SK-N-SH (cell line): ENCODE measurements around the gene ISLR. TPM values are rescaled to one million over a fixed set of nuclear protein-coding genes. Genes with fewer than 3 reads are reported as not detected.
A peak's percentile ranks its signal among the peaks of the same experiment; 100 is the strongest.

ENCODE experiments used
- CTCF ChIA-PET: fragments of 300-600, 350-600 bp; formaldehyde crosslinking; extraction: SDS; loops from one replicate; lab custom pipeline; 2021; lab: Yijun Ruan, JAX
- POLR2A ChIA-PET: fragments of 350-600 bp; sonication (Branson Sonifier 250); formaldehyde crosslinking; extraction: SDS; loops from one replicate; lab custom pipeline; 2020; ENCODE audit warnings: antibody characterized with exemption, inconsistent platforms; lab: Yijun Ruan, JAX
- DNase-seq: peaks from one replicate; pipeline ENCODE4 v3.0.0; 2012
- H2AFZ ChIP-seq: fragments of 200-600 bp; sonication (generic); 2 replicates; pipeline ENCODE4 v1.8.1; 2016; ENCODE audit warnings: antibody characterized with exemption, mild to moderate bottlenecking, low read depth
- H3F3A ChIP-seq: fragments of 200-600 bp; sonication (generic); replicated peaks from 2 replicates; pipeline ENCODE3; 2016; ENCODE audit warnings: antibody characterized with exemption, mild to moderate bottlenecking; ENCODE audit not compliant: insufficient read depth
- H3K27ac ChIP-seq, 2 experiments: fragments of 200-500 bp in 1 of 2; fragments of 200-600 bp in 1 of 2; sonication (Bioruptor generic) in 1 of 2; sonication (generic), shearing (Covaris generic) in 1 of 2; 2 replicates each; pipeline versions ENCODE4 v1.5.1 to v1.6.1; 2014 to 2016; ENCODE audit warnings: low read depth in 2 of 2, inconsistent platforms in 1 of 2, low read length in 1 of 2, mild to moderate bottlenecking in 1 of 2, mixed read lengths in 1 of 2
- H3K27me3 ChIP-seq: fragments of 200-600 bp; sonication (generic), shearing (Covaris generic); 2 replicates; pipeline ENCODE4 v1.6.1; 2016; ENCODE audit warnings: mixed run types; ENCODE audit not compliant: insufficient read depth
- H3K36me3 ChIP-seq, 2 experiments: fragments of 200-500 bp in 1 of 2; fragments of 200-600 bp in 1 of 2; sonication (Bioruptor generic) in 1 of 2; sonication (generic) in 1 of 2; replicated peaks in 1 of 2; 2 replicates each; pipeline versions ENCODE3 to v1.5.1; 2014 to 2016; ENCODE audit warnings: low read length in 1 of 2, mild to moderate bottlenecking in 1 of 2; ENCODE audit not compliant: insufficient read depth in 2 of 2, control insufficient read depth in 1 of 2
- H3K4me1 ChIP-seq, 2 experiments: fragments of 200-500 bp in 1 of 2; fragments of 200-600 bp in 1 of 2; sonication (Bioruptor generic) in 1 of 2; sonication (generic), shearing (Covaris generic) in 1 of 2; 2 replicates each; pipeline versions ENCODE4 v1.5.1 to v1.6.1; 2014 to 2016; ENCODE audit warnings: low read depth in 1 of 2, low read length in 1 of 2, mixed run types in 1 of 2; ENCODE audit not compliant: insufficient read depth in 2 of 2, control insufficient read depth in 1 of 2
- H3K4me2 ChIP-seq: fragments of 200-600 bp; sonication (generic), shearing (Covaris generic); 2 replicates; pipeline ENCODE4 v1.6.1; 2017; ENCODE audit warnings: mixed run types
- H3K4me3 ChIP-seq, 2 experiments: fragments of 200-500 bp in 1 of 2; fragments of 200-600 bp in 1 of 2; sonication (Bioruptor generic) in 1 of 2; sonication (generic), shearing (Covaris generic) in 1 of 2; 2 replicates each; pipeline versions ENCODE4 v1.5.1 to v1.8.1; 2014 to 2016; ENCODE audit warnings: low read depth in 2 of 2, inconsistent platforms in 1 of 2, low read length in 1 of 2, mild to moderate bottlenecking in 1 of 2, mixed read lengths in 1 of 2, moderate library complexity in 1 of 2
- H3K79me2 ChIP-seq: fragments of 200-600 bp; sonication (generic); 2 replicates; pipeline ENCODE4 v1.8.1; 2017; ENCODE audit warnings: mild to moderate bottlenecking; ENCODE audit not compliant: insufficient read depth
- H3K9ac ChIP-seq: fragments of 200-600 bp; sonication (generic); 2 replicates; pipeline ENCODE4 v1.6.1; 2017; ENCODE audit warnings: mixed run types
- H3K9me2 ChIP-seq: fragments of 200-600 bp; sonication (generic); 2 replicates; pipeline ENCODE4 v1.6.1; 2017; ENCODE audit warnings: mixed run types
- H3K9me3 ChIP-seq: fragments of 200-600 bp; sonication (generic); 2 replicates; pipeline ENCODE4 v1.6.1; 2017; ENCODE audit warnings: mixed run types, mild to moderate bottlenecking, moderate library complexity
- H4K20me1 ChIP-seq: fragments of 200-600 bp; sonication (generic); 2 replicates; pipeline ENCODE4 v1.6.1; 2017; ENCODE audit warnings: mild to moderate bottlenecking, mixed run types; ENCODE audit not compliant: insufficient read depth
- CTCF ChIP-seq: fragments of 200-600 bp; sonication (generic); IDR thresholded peaks from 2 replicates; pipeline ENCODE4 v1.6.1; 2017; ENCODE audit warnings: antibody characterized with exemption, mild to moderate bottlenecking, moderate library complexity
- EP300 ChIP-seq, 2 experiments: IDR thresholded peaks; 2 replicates each; pipeline versions ENCODE4 v1.4.0 to v1.6.1; 2012; ENCODE audit warnings: borderline replicate concordance in 1 of 2, low read depth in 1 of 2, low read length in 1 of 2
- EZH2phosphoT487 ChIP-seq: fragments of 200-600 bp; sonication (generic); IDR thresholded peaks from 2 replicates; pipeline ENCODE4 v1.6.1; 2017; ENCODE audit warnings: low read depth, mixed run types, mild to moderate bottlenecking, antibody characterized with exemption, moderate library complexity, borderline replicate concordance
- FOSL2 ChIP-seq: IDR thresholded peaks from 2 replicates; pipeline ENCODE4 v1.4.0; 2012; ENCODE audit warnings: low read depth, mild to moderate bottlenecking, moderate library complexity, borderline replicate concordance
- FOXJ3 ChIP-seq: sonication (generic); formaldehyde crosslinking; IDR thresholded peaks from 2 replicates; pipeline ENCODE4 v1.5.1; 2020; ENCODE audit warnings: mild to moderate bottlenecking, missing genetic modification reagents
- GABPA ChIP-seq: IDR thresholded peaks from 2 replicates; pipeline ENCODE4 v1.4.0; 2012; ENCODE audit warnings: low read depth, mild to moderate bottlenecking
- GATA2 ChIP-seq: sonication (generic); formaldehyde crosslinking; IDR thresholded peaks from 2 replicates; pipeline ENCODE4 v1.5.0; 2020; ENCODE audit warnings: mild to moderate bottlenecking, missing genetic modification reagents
- MEF2A ChIP-seq: IDR thresholded peaks from 2 replicates; pipeline ENCODE4 v1.4.0; 2012; ENCODE audit warnings: low read depth, borderline replicate concordance
- NFIC ChIP-seq: IDR thresholded peaks from 2 replicates; pipeline ENCODE4 v1.4.0; 2012; ENCODE audit warnings: borderline replicate concordance
- NRF1 ChIP-seq: IDR thresholded peaks from 2 replicates; pipeline ENCODE4 v1.6.1; 2012; ENCODE audit warnings: low read depth, mild to moderate bottlenecking, low read length
- POLR2AphosphoS5 ChIP-seq: IDR thresholded peaks from 2 replicates; pipeline ENCODE4 v1.6.1; 2012; ENCODE audit warnings: low read depth, low read length
- SIN3A ChIP-seq: IDR thresholded peaks from 2 replicates; pipeline ENCODE4 v1.6.1; 2012; ENCODE audit warnings: low read depth, mild to moderate bottlenecking, low read length, moderate library complexity, borderline replicate concordance
- SMC3 ChIP-seq: IDR thresholded peaks from 2 replicates; pipeline ENCODE4 v1.6.1; 2012; ENCODE audit warnings: low read depth, low read length, improper control_type of control experiment
- TEAD4 ChIP-seq: IDR thresholded peaks from 2 replicates; pipeline ENCODE4 v1.4.0; 2012; ENCODE audit warnings: mild to moderate bottlenecking, borderline replicate concordance; ENCODE audit not compliant: insufficient read depth
- USF1 ChIP-seq: IDR thresholded peaks from 2 replicates; pipeline ENCODE4 v1.4.0; 2012; ENCODE audit warnings: low read depth, borderline replicate concordance
- USF2 ChIP-seq: fragments of 150-350 bp; IDR thresholded peaks from 2 replicates; pipeline ENCODE4 v1.6.1; 2017; ENCODE audit warnings: antibody characterized with exemption, low read length, low read depth, borderline replicate concordance
- WGBS: methylation state at CpG from one replicate; pipeline ENCODE4 v1.1.6; 2017; ENCODE audit warnings: low lambda C conversion rate; 5-methylcytosine and 5-hydroxymethylcytosine counted together
- polyA plus RNA-seq, 3 experiments: library from polyadenylated mRNA; depleted of rRNA; stranded (reverse); fragments of >200 nt; gene quantifications; 2 replicates each; pipeline ENCODE4 v1.2.3, GENCODE V29; 2012
- TF ChIP-seq, protein P1 (sequence below): IDR thresholded peaks from 2 replicates; pipeline ENCODE4 v1.4.0; 2012; ENCODE audit warnings: low read depth, borderline replicate concordance
- TF ChIP-seq, protein P2 (sequence below): IDR thresholded peaks from 2 replicates; pipeline ENCODE4 v1.4.0; 2012; ENCODE audit warnings: low read depth

The ISLR gene
- polyA plus RNA-seq, 1 of the 3 experiments (the other 2 are of a cell fraction), result 7.3 TPM

GRCh38 chr15:74180881-74181602 lies 7.5 kb downstream of the ISLR start:
- H3K4me2 ChIP-seq, result peak overlapping the region; percentile 54
- H2AFZ ChIP-seq, result no peak overlapping the region
- TF ChIP-seq POLR2AphosphoS5 (no peak), FOSL2 (no peak), EZH2phosphoT487 (no peak), GABPA (no peak), NRF1 (no peak)
- peak overlapping the region; percentile 55; the same call in 1 of the 2 replicates for H3K9ac ChIP-seq
- H4K20me1 ChIP-seq, result no peaks in the 10 kb centered on the region
- ChIA-PET CTCF (interaction anchor here (0.8 to 1.8 kb wide), 6 partner anchors 19 to 142 kb away, joined by 3 to 4 read pairs (median 3); partner anchors contain the start of gene STRA6), POLR2A (no interaction called here)
- peaks cover 4 to 13% of the 10 kb centered on the region in 2 experiments for H3K36me3 ChIP-seq
- peak; percentile 18 for DNase-seq
- H3F3A ChIP-seq, result peaks cover 20% of the 10 kb centered on the region
- H3K79me2 ChIP-seq, result no peaks in the 10 kb centered on the region
- H3K4me1 ChIP-seq, result peaks cover 41 to 50% of the 10 kb centered on the region in 2 experiments; a peak in 3 of 4 replicates
- H3K9me2 ChIP-seq, result no peaks in the 10 kb centered on the region
- 98% methylated on average over 11 of the region's 21 CpGs for WGBS
- H3K4me3 ChIP-seq, result no peak overlapping the region
- H3K27ac ChIP-seq, result peak overlapping the region; percentile 83 to 86; a peak in 3 of 4 replicates
- H3K27me3 ChIP-seq, result no peaks in the 10 kb centered on the region
- no peaks in the 10 kb centered on the region for H3K9me3 ChIP-seq

GRCh38 chr15:74182131-74182530 lies 8.6 kb downstream of the ISLR start:
- H3K79me2 ChIP-seq, result no peaks in the 10 kb centered on the region
- POLR2A ChIA-PET, result no interaction called here
- peaks cover 4 to 13% of the 10 kb centered on the region in 2 experiments for H3K36me3 ChIP-seq
- H3K9ac ChIP-seq, result no peak overlapping the region
- H3K27ac ChIP-seq, result peak overlapping the region in 1 of 2 experiments; percentile 25; a peak in 1 of 4 replicates
- CTCF ChIA-PET, result interaction anchor here (0.8 to 1.5 kb wide), 3 partner anchors 21 to 141 kb away, joined by 3 to 4 read pairs (median 3); partner anchors contain the start of gene STRA6
- no peak for DNase-seq
- H2AFZ ChIP-seq, result no peak overlapping the region
- H3K4me2 ChIP-seq, result no peak overlapping the region
- H3K27me3 ChIP-seq, result no peaks in the 10 kb centered on the region
- H4K20me1 ChIP-seq, result no peaks in the 10 kb centered on the region
- H3K4me3 ChIP-seq, result no peak overlapping the region
- WGBS, result 100% methylated on average over 5 of the region's 8 CpGs
- no peaks in the 10 kb centered on the region for H3K9me3 ChIP-seq
- peaks cover 24% of the 10 kb centered on the region for H3F3A ChIP-seq
- peaks cover 38 to 43% of the 10 kb centered on the region in 2 experiments; a peak in 3 of 4 replicates for H3K4me1 ChIP-seq
- H3K9me2 ChIP-seq, result no peaks in the 10 kb centered on the region
- no peak for TF ChIP-seq CTCF
- TF ChIP-seq EP300 (IDR thresholded peaks at IDR 0.05; ENCODE audit: borderline replicate concordance in 1 of 2, low read depth in 1 of 2, low read length in 1 of 2), result no peak
- no peak for TF ChIP-seq USF2
- TF ChIP-seq GATA2 (CRISPR knock-in tag), result no peak
- TF ChIP-seq TEAD4, result no peak
- no peak for TF ChIP-seq POLR2AphosphoS5
- TF ChIP-seq EZH2phosphoT487, result no peak
- no peak for TF ChIP-seq SMC3
- no peak for TF ChIP-seq USF1
- no peak for TF ChIP-seq GABPA
- no peak for TF ChIP-seq FOXJ3 (CRISPR knock-in tag)
- no peak for TF ChIP-seq NFIC
- no peak for TF ChIP-seq MEF2A
- TF ChIP-seq, protein P1, sequence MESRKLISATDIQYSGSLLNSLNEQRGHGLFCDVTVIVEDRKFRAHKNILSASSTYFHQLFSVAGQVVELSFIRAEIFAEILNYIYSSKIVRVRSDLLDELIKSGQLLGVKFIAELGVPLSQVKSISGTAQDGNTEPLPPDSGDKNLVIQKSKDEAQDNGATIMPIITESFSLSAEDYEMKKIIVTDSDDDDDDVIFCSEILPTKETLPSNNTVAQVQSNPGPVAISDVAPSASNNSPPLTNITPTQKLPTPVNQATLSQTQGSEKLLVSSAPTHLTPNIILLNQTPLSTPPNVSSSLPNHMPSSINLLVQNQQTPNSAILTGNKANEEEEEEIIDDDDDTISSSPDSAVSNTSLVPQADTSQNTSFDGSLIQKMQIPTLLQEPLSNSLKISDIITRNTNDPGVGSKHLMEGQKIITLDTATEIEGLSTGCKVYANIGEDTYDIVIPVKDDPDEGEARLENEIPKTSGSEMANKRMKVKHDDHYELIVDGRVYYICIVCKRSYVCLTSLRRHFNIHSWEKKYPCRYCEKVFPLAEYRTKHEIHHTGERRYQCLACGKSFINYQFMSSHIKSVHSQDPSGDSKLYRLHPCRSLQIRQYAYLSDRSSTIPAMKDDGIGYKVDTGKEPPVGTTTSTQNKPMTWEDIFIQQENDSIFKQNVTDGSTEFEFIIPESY, result no peak
- TF ChIP-seq, protein P2, sequence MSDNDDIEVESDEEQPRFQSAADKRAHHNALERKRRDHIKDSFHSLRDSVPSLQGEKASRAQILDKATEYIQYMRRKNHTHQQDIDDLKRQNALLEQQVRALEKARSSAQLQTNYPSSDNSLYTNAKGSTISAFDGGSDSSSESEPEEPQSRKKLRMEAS, result no peak
- no peak for TF ChIP-seq NRF1
- no peak for TF ChIP-seq SIN3A
